ENCODE results near the gene ATP2C2.

- TF ChIP-seq ARNTL (CRISPR knock-in tag; IDR thresholded peaks at IDR 0.05; ENCODE audit: borderline replicate concordance, low read depth) (no peak), ZFP3 (CRISPR knock-in tag; IDR thresholded peaks at IDR 0.05) (no peak), ZFP30 (CRISPR knock-in tag; IDR thresholded peaks at IDR 0.05) (no peak), TCF4 (CRISPR knock-in tag; IDR thresholded peaks at IDR 0.05; ENCODE audit: borderline replicate concordance) (no peak), ZNF565 (CRISPR knock-in tag; conservative IDR thresholded peaks at IDR 0.05; ENCODE audit: low read depth) (no peak), RARB (CRISPR knock-in tag; IDR thresholded peaks at IDR 0.05) (no peak), ZNF8 (CRISPR knock-in tag; IDR thresholded peaks at IDR 0.05) (no peak)
- TF ChIP-seq, protein P1, sequence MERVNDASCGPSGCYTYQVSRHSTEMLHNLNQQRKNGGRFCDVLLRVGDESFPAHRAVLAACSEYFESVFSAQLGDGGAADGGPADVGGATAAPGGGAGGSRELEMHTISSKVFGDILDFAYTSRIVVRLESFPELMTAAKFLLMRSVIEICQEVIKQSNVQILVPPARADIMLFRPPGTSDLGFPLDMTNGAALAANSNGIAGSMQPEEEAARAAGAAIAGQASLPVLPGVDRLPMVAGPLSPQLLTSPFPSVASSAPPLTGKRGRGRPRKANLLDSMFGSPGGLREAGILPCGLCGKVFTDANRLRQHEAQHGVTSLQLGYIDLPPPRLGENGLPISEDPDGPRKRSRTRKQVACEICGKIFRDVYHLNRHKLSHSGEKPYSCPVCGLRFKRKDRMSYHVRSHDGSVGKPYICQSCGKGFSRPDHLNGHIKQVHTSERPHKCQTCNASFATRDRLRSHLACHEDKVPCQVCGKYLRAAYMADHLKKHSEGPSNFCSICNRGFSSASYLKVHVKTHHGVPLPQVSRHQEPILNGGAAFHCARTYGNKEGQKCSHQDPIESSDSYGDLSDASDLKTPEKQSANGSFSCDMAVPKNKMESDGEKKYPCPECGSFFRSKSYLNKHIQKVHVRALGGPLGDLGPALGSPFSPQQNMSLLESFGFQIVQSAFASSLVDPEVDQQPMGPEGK (CRISPR knock-in tag; IDR thresholded peaks at IDR 0.05; ENCODE audit: borderline replicate concordance), result no peak
These were observed 110.0 kb downstream of the ATP2C2 start for GRCh38 chr16:84478172-84478947.
